DND-41 (cell line): ENCODE data around the gene TLR4.

Experiments used
- EZH2 ChIP-seq: IDR thresholded peaks from 3 replicates; pipeline ENCODE4 v1.6.1; 2012; ENCODE audit warnings: borderline replicate concordance, low read depth, mild to moderate bottlenecking, moderate library complexity, low read length, inconsistent platforms; ENCODE audit not compliant: severe bottlenecking
- TF ChIP-seq, protein P1 (sequence below): IDR thresholded peaks from 2 replicates; pipeline ENCODE4 v1.5.1; 2012; ENCODE audit warnings: borderline replicate concordance, low read length, moderate library complexity, mild to moderate bottlenecking; ENCODE audit not compliant: poor library complexity, severe bottlenecking; ENCODE audit errors: extremely low read depth

GRCh38 chr9:117687532-117687931, 16.7 kb upstream of the TLR4 start:
- TF ChIP-seq, protein P1, sequence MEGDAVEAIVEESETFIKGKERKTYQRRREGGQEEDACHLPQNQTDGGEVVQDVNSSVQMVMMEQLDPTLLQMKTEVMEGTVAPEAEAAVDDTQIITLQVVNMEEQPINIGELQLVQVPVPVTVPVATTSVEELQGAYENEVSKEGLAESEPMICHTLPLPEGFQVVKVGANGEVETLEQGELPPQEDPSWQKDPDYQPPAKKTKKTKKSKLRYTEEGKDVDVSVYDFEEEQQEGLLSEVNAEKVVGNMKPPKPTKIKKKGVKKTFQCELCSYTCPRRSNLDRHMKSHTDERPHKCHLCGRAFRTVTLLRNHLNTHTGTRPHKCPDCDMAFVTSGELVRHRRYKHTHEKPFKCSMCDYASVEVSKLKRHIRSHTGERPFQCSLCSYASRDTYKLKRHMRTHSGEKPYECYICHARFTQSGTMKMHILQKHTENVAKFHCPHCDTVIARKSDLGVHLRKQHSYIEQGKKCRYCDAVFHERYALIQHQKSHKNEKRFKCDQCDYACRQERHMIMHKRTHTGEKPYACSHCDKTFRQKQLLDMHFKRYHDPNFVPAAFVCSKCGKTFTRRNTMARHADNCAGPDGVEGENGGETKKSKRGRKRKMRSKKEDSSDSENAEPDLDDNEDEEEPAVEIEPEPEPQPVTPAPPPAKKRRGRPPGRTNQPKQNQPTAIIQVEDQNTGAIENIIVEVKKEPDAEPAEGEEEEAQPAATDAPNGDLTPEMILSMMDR, result no peak
- TF ChIP-seq EZH2, result no peak
